DMS153 treated with DMSO at 0.1 percent for 48 hours (cell line): ENCODE data around the gene IPO9.

Experiments
- DNase-seq: peaks from one replicate; lab custom pipeline; 2025; ENCODE audit not compliant: unreplicated experiment; lab: John Stamatoyannopoulos, UW

The IPO9 gene

DNA sequence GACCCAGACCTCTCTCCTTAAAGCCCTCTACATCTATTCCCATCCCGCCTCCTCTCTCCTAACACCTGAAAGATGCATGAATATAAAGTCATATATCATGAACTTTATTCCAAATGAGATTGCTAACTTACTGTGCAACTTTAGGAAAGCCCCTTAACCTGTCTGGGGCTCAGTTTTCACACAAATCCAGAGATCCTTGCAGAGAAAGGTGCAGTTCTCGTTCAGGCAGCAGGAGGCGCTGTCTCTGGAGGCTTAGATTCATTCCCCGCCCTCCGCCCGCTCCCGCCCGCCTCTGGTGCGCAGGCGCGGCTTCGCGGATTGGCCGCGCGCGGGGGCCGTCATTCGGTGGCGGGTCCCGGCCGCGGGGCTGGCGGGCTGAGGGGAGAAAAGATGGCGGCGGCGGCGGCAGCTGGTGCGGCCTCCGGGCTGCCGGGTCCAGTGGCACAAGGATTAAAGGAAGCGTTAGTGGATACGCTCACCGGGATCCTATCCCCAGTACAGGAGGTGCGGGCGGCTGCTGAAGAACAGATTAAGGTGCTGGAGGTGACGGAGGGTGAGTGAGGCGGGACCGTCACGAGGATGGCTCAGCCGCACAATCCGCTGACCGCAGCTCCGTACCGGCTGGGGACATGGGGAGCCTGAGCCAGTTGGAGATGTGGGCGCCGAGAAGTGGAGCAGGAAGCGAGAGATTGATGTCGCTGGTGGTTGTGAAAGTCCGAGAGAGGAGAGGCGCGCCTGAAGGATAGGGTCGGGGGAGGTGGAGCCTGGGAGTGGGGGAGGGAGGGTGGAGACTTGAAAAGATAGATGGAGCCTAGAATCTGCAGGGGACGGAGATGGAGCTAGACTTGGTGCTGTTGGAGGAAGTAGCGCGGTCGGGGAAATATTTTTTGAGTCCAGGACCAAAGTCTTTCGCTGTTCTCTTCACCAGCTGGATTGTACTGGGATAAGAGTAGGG lies at the start of gene IPO9:
Gene IPO9 (plus strand): TSS at position 338 of the 955 bp plus-strand sequence. CDS start 53 bp downstream, at position 391.
- DNase-seq: peak; percentile 96

DNA sequence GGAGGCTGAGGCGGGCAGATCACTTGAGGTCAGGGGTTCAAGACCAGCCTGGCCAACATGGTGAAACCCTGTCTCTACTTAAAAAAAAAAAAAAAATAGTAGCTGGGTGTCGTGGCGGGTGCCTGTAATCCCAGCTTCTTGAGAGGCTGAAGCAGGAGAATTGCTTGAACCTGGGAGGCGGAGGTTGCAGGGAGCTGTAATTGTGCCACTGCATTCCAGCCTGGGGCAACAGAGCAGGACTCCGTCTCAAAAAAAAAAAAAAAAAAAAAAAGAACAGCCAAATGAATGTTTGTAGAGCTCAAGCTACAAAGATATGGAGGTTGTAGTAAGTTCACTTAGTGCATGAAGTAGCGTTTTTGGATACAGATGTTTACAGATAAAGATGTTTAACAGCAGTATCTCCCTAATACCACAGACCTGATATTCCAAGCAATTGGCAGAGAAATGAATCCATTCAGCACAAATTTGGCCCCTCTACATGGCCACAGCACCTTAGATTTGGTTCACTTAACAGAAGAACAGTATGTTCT lies 49.5 kb upstream of the IPO9 start:
- no peak for DNase-seq

DNA sequence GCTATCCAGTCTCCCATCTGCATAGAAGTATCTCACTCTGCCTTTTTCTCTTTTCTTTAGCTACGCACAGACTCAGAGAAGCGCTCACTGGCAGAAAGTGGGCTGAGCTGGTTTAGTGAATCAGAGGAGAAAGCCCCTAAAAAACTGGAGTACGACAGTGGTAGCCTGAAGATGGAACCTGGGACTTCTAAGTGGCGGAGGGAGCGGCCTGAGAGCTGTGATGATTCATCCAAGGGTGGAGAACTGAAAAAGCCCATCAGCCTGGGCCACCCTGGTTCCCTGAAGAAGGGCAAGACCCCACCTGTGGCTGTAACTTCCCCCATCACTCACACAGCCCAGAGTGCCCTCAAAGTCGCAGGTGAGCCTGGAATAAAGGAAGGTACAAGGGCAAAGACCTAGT lies 48.0 kb upstream of the IPO9 start:
- no peak for DNase-seq

DNA sequence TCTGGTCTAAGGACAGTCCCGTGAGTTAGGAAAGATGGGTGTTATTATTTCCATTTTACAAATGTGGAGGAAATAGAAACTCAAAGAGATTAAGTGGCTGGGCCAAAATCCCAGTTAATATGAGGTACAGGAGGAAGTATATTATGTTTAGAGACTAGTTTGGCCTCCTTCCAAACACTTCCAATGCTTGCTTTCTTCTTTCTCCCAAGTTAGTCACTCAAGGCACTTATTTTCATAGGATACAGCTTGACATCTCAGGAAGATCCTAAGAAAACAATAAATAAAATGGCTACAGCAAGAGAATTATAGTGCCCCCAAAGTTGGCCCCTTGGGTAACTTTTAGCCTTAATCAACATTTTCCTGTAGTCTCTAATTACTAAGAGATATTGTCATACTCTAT lies 47.5 kb upstream of the IPO9 start:
- no peak for DNase-seq

DNA sequence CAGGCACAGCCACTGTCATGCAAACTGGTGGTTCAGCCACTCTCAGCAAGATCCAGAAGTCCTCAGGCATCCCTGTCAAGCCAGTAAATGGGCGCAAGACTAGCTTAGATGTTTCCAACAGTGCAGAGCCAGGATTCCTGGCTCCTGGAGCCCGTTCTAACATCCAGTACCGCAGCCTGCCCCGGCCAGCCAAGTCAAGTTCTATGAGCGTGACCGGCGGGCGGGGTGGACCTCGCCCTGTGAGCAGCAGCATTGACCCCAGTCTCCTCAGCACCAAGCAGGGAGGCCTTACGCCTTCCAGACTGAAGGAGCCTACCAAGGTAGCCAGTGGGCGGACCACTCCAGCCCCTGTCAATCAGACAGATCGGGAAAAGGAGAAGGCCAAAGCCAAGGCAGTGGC lies 46.6 kb upstream of the IPO9 start:
- no peak for DNase-seq

DNA sequence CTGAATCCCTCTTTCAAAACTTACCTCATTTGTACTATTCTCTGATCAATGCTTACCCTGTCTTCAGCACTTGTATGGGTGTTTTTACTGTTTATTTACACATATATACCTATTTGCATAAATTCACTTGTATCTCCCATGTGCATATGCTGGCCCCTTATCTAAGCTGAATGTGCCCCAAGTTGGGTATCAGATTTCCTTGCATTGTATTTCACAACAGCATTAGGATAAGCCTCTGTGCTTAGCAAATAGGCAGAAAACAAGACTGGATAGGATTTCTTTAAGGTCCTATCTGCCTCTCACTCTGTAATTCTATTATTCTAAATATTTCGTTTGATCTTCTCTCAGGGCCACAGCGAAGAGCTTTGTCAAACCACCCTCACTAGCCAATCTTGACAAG lies 45.9 kb upstream of the IPO9 start:
- no peak for DNase-seq

DNA sequence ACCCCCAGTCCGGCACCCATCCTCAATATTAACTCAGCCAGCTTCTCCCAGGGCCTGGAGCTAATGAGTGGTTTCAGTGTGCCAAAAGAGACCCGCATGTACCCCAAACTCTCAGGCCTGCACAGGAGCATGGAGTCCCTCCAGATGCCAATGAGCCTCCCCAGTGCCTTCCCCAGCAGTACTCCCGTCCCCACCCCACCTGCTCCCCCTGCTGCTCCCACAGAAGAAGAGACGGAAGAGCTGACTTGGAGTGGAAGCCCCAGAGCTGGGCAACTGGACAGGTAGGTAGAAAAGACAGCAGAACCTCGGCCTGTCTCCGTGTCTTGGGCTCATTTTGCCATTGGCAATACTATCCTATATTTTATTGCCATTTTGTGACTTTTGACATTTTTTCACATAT lies 45.4 kb upstream of the IPO9 start:
- no peak for DNase-seq

DNA sequence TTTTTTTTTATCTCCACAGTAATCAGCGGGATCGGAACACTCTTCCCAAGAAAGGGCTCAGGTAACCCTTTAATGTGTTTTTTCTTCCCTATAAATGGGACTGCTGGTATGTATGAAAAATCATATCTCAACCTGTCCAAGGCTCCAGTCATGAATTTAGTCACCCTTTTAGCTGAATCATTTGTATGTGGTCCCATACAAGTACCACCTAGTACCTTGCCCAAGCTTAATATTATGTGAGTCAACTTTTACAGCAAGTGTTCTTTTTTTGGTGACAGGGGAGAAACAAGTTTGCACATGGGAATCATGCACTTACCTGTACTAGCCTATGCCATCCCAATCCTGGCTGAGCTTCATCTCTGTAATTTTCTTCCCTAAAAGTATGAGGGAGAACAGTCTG lies 43.7 kb upstream of the IPO9 start:
- DNase-seq: no peak

DNA sequence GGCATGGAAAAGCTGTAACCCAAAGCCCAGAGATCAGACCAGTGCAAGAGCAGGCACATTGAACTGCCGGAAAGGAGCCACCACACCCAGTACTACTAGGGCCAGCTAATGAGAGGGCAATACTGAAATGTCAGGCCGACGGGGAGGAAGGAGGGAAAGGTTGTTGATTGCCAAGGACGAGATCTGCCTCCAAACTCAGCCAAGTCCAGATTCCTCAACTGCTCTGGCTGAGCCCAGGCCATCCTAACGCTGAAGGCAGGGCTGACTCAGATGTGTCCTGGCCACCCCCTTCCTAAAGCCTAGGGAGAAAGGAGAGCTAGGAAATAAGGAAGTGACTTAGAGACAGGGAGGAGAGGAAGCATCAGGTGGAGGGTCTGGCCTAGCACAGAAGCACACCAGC lies 42.1 kb upstream of the IPO9 start:
- DNase-seq: no peak

DNA sequence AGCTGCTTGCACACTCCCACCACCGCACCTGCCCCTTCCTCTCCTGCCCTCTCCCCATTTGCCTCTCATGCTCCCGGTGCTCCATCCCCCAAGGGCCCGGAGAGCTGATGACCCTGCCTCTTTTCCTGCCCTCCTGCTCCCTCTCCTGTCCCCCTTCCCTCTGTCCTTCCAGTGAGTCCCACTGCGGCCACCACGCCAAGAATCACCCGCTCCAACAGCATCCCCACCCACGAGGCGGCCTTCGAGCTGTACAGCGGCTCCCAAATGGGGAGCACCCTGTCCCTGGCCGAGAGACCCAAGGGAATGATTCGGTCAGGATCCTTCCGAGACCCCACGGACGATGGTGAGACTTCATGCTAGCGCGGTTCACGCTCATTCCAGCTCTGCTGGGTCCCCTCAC lies 40.7 kb upstream of the IPO9 start:
- no peak for DNase-seq

DNA sequence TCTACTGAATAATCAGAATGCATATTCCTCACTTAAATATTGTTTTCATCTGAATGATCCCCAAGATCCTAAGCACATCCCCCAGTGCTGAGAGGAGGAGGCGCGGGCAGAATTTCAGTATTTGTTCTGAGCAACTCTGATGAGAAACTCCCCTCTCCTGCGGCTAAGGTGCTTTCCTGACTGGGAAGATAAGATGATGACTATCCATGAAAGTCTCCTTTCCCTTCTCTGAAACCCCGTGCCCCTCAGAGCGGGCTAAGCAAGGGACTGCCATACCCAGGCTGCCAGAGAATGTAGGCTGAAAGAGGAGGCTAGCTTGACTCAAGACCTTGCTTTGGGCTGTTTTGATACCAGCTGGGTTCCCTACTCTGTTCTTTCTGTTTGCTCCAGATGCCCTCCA lies 39.7 kb upstream of the IPO9 start:
- DNase-seq: no peak

DNA sequence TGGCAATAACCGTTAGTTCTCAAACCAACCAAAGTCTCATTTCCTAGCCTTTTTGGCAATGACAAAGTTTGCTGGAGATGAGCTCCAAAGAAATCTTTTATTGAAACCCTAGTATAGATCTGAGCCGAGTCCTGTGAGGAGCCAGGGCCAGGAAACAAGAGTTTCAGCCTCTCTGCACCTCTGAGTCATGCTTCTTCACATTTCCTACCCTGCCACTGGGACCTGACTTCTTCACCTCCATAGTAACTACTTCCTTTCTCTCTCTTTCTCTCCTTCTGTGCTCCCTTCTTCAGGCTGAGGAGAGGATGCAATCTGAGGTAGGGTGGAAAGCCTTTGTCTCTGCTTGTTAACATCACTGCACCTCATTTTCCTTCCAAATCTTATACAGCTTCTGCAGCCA lies 38.7 kb upstream of the IPO9 start:
- no peak for DNase-seq

DNA sequence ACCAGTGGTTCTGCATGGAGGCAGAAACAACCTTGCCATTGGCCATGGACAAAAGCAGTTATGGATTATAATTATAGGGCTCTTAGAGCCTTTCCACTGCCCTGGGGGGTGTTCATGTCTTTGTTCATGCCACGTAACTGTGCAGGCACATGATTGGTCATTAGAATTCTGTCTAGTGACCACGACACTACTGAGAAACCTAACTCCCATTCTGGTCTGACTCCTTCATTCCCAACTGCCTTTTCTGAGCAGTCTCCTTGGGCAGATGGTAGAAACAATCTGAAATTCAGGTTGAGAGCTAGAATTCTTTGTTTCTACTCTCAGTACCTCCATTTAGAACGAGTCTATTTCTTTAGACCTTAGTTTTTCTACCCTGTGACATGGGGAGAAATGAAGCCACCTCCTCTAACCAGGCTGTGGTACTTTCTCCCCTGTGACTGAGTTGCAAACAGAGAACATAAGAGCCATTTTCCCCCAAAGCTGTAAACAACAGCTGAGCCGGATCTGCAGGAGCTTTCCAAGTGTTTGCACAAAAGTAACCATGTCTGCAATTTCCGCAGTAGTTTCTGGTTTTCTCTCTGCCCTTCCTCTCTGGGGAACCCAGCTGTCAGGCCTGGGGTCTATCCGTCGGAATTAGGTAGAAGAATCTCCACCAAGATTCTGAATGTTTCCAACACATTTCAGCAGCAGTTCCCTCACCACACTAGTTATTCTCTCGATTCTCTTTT lies 37.7 kb upstream of the IPO9 start:
- DNase-seq: peak; percentile 31

DNA sequence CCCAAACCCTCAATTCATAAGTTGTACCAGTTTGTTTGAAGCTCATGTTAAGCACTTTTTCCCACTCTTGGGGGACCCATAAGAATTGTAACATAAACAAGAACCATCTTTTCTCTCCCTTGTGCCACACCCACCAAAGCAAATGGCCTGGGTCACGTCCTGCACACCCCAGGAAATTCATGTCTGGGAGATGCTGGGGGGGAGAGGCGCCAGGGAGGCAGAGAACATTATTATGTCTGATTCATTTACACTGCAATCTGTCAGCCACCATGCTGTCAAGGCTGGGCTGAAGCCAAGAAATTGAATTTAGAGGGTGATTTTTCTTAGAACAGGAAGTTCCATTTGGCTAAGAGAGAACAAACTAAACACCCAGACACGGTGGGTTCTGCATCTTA lies 37.2 kb upstream of the IPO9 start:
- no peak for DNase-seq

DNA sequence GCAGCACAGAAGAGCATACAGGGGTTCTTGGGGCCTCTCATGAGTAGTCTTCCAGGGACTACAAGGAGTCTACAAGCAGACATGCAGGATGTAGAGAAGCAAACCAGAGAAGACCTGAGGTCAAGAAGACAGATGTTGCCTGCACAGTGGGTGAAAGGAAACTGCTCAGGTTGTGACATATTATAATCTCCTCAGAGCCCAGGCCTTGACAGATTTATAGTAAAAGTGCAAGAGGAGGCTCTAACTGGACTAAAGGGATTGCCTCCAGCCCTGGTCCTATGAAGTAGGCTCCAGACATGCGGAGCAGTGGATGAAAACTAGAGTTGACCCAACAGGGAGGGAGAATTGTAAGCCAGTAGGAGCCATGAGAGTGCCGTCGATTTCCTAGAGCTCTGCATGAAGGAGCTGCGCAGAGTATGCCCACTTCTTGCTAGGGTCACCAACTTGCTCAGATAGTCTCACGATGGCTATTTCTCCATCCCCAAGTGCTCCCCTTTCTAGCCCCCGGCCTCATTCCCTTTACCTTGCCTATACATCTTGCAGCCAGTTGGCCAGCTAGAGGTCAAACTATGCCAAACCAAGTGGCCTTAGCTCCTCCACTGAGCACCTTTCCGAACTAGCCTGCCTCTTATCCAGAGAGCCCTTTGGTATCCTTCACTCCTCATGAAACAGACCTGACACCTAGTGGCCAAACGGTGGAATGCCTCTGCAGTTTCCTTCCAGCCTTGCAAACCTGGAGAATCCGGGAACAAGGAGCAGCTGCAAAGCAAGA lies 36.2 kb upstream of the IPO9 start:
- peak; percentile 94 for DNase-seq

DNA sequence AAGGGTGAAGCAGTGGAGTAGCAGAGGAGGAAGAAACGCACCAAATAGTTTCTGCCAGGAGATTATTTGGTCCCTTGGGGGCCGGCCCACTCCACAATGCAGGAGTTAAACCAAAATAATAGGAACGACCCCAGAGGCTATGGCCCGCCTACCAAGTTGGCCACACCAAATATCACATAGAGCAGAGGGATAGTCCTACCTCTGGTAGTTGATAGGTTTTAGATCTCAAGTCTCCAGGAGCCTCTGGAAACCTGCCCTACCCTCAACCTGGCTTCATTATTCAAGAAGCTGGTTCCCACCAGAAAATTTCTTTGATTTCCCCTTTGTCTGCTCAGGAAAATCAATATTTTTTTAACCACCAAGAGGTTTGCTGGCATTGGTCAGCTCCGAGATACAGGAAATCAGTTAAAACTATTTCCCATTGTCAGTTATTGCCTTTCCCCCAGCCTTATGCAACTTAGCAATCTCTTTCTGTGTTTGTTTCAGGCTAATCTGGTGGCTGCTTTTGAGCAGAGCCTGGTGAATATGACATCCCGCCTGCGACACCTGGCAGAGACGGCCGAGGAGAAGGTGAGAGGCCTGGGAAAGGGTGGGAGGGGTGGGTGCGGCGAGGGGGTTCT lies 35.5 kb upstream of the IPO9 start:
- no peak for DNase-seq

DNA sequence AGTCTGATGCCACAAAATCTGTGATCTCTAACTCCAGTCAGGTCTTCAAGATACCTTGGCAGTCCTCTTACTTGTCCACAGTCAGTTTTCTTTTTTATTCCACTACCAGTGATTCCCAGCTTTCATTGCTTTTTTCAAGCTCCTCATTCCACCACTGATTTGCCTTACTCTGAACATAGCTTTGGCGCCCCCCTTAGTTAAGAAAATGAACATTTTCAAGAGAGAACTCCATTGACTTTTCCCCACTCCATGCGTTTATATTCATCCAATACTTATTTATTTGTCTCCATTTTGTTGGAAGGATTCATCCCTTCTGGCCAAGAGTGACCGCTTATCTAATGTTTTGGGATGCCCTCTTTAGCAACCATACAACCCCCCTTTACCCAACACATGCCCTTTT lies 33.9 kb upstream of the IPO9 start:
- DNase-seq: no peak

DNA sequence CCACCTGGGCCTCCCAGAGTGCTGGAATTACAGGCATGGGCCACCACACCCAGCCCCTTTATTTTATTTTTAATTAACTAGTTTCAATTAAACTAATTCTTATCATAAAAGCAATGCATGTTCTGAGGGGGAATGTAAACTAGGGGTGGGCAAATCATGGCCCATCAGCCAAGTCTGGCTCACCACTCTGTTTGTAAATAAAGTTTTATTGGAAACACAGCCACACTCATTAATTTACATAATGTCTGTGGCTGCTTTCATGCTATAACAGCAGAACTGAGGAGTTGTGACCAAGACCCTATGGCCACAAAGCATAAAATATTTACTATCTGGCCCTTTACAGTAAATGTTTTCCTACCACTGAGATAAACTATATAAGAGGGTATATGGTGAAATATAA lies 28.7 kb upstream of the IPO9 start:
- DNase-seq: no peak

DNA sequence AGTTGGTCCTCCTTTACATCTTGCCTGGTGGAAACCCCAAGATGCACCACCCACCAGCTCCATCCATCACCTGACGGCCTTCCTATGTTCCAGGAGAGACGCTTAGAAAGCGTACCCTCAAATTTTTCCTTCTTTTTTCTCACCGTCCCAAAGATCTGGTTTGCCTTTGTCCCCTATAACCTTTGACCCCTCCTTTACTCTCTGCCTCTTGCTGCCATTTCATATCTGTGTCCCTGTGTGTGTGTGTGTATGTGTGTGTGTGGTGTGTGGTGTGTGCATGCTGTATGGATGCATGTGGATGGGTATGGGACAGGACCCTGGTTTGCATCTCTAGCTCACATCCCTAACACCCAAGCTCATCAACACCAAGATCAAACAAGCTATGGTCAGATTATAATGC lies 22.2 kb upstream of the IPO9 start:
- DNase-seq: no peak

DNA sequence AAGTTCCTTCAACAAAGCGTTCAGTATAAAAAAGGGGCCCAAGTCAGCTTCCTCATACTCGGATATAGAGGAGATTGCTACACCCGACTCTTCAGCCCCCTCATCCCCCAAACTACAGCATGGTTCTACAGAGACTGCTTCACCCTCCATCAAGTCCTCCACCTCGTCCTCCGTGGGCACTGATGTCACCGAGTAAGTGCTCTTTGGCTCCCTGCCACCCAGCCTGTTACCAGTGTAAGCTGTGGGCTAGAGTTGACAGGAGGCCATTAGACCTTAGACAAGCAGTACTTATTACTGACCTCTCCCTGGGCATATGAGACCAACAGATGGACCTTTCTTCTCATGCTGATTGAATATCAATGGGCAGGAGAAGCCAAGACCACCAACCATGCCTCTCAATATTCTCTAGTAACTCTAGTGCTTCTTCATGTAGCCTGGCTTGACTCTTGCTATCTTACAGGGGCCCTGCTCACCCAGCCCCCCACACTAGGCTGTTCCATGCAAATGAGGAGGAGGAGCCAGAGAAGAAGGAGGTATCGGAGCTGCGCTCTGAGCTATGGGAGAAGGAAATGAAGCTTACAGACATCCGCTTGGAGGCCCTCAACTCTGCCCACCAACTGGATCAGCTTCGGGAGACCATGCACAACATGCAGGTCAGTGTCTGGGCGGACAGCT lies 20.9 kb upstream of the IPO9 start:
- DNase-seq: no peak
